Esophagus (tissue), 2 donors: ENCODE results near the gene MRPL27. TPM values are rescaled to one million over a fixed set of nuclear protein-coding genes. Genes with fewer than 3 reads are reported as not detected.

Experiments
- H3K27ac ChIP-seq, 2 donors: one replicate each; pipeline ENCODE4 v1.5.1; 2013; ENCODE audit warnings: low read depth in 2 of 2, mild to moderate bottlenecking in 2 of 2, inconsistent platforms in 1 of 2, low read length in 1 of 2, moderate library complexity in 1 of 2
- H3K27me3 ChIP-seq, 2 donors: one replicate each; pipeline ENCODE4 v1.6.1; 2013; ENCODE audit warnings: low read length in 2 of 2, control low read depth in 1 of 2, mild to moderate bottlenecking in 1 of 2; ENCODE audit not compliant: insufficient read depth in 2 of 2, control insufficient read depth in 1 of 2
- H3K36me3 ChIP-seq, 2 donors: one replicate each; pipeline ENCODE4 v1.6.1; 2013; ENCODE audit warnings: low read length in 1 of 2; ENCODE audit not compliant: control insufficient read depth in 2 of 2, insufficient read depth in 2 of 2
- H3K4me1 ChIP-seq, 2 donors: one replicate each; pipeline ENCODE4 v1.6.1; 2013; ENCODE audit warnings: low read length in 1 of 2; ENCODE audit not compliant: control insufficient read depth in 2 of 2, insufficient read depth in 2 of 2
- H3K4me3 ChIP-seq, 2 donors: one replicate each; pipeline ENCODE4 v1.5.1; 2013; ENCODE audit warnings: low read length in 2 of 2, mild to moderate bottlenecking in 2 of 2, low read depth in 1 of 2, moderate library complexity in 1 of 2
- H3K9me3 ChIP-seq, 2 donors: one replicate each; pipeline ENCODE4 v1.6.1; 2013; ENCODE audit warnings: mild to moderate bottlenecking in 2 of 2, low read depth in 1 of 2, low read length in 1 of 2, moderate library complexity in 1 of 2; ENCODE audit not compliant: control insufficient read depth in 2 of 2, insufficient read depth in 1 of 2
- WGBS, 2 donors: extraction: QIAGEN DNeasy Blood & Tissue Kit; methylation state at CpG; one replicate each; pipeline ENCODE4 v1.1.7; 2013; 5-methylcytosine and 5-hydroxymethylcytosine counted together
- polyA plus RNA-seq, 2 donors: library from polyadenylated mRNA; stranded (reverse); fragments of 200-250 nt; gene quantifications; one replicate each; pipeline ENCODE4 v1.2.3, GENCODE V29; 2013
- donor health status: healthy with polysubstance abuse.
- donor health status: Bipolar disorder and iron deficiency.

Gene MRPL27
- polyA plus RNA-seq, 2 donors: 106 to 119 TPM

- Histone ChIP-seq H3K36me3 (peaks cover 30 to 62% of the 10 kb centered on the region in 2 donors), H3K4me1 (no peaks in the 10 kb centered on the region), H3K27me3 (no peaks in the 10 kb centered on the region), H3K27ac (no peak overlapping the region), H3K9me3 (no peaks in the 10 kb centered on the region), H3K4me3 (no peak overlapping the region)
- 98 to 99% methylated on average over 6 of the region's 6 CpGs for WGBS, 2 donors
These were observed 16.6 kb upstream of the MRPL27 start for GRCh38 chr17:50389534-50389933.

GRCh38 chr17:50388728-50389127, 15.7 kb upstream of the MRPL27 start:
- H3K27me3 ChIP-seq: no peaks in the 10 kb centered on the region
- WGBS, 2 donors: 94 to 97% methylated on average over 3 of the region's 3 CpGs
- peaks cover 28 to 57% of the 10 kb centered on the region in 2 donors for H3K36me3 ChIP-seq

DNA sequence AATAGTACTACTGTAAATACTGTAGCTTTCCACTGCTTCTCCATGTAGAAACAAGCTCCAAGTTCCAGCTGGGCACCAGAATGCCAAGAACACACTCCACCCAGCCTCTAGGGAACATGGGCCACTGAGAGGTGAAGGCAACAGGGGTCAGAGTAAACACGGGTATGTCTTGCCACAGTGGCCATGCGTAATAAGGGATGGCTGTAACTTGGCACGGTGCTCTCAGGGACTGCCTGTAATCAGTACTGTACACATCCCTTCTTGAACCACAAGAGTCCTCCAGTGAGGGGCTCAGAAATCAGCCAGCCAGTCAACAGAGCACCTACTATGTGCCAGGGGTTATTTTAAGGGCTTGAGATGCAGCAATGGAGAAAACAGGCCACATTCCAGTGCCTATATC, 13.5 kb upstream of the MRPL27 start:
- no peaks in the 10 kb centered on the region for H3K4me1 ChIP-seq
- WGBS, 2 donors: 68 to 71% methylated on average over 3 of the region's 3 CpGs

More at GRCh38 chr17:50388728-50389127, 15.7 kb upstream of the MRPL27 start:
- no peak overlapping the region for H3K4me3 ChIP-seq
- no peak overlapping the region for H3K27ac ChIP-seq
- no peaks in the 10 kb centered on the region for H3K9me3 ChIP-seq
- H3K4me1 ChIP-seq: no peaks in the 10 kb centered on the region

DNA sequence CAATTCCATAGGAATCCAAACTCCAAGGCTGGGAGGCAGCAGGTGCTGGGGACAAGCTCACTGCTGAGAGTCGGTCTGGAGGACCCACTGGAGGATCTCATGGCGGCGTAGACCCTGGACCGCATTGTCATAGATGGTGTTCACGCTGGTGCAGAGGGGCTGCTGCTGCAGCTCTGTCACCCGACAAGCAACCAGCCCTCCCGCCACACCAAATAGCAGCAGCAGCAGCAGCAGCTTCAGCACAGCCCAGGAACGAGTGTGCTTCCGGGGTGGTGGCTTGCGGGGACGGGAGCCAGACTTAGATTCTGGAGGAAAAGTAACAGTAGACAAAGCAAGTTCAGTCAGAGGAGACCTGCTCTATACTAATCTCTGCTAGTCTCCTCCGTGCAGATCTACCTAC, 9.9 kb upstream of the MRPL27 start:
- Histone ChIP-seq H3K27ac (no peak overlapping the region), H3K27me3 (no peaks in the 10 kb centered on the region), H3K36me3 (peaks cover 11 to 35% of the 10 kb centered on the region in 2 donors), H3K9me3 (no peaks in the 10 kb centered on the region), H3K4me3 (no peak overlapping the region), H3K4me1 (no peaks in the 10 kb centered on the region)
- WGBS, 2 donors: 89 to 94% methylated on average over 12 of the region's 12 CpGs

More for the DNA sequence above, 13.5 kb upstream of the MRPL27 start:
- Histone ChIP-seq H3K36me3 (peaks cover 16 to 47% of the 10 kb centered on the region in 2 donors), H3K27ac (no peak overlapping the region), H3K9me3 (no peaks in the 10 kb centered on the region), H3K27me3 (no peaks in the 10 kb centered on the region), H3K4me3 (no peak overlapping the region)

DNA sequence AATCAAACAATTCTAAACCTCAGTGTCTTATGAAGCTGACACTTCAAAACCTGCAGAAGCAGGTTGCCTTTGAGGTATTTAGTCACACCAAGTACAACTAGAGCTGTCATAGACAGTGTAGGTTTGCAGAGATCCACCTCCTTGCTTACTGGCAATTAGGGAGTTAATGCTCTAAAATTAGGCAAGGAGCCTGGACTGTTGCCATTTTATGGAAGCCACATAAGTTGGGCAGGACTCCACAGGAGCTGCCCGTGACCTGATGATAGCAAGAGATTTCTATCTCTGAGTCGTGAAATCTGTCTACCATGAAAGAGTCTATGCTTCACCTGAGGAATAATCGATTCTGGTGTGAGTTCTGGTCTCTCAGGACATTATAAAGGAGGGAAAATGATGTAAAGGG, 8.9 kb upstream of the MRPL27 start:
- Histone ChIP-seq H3K4me1 (no peaks in the 10 kb centered on the region), H3K4me3 (no peak overlapping the region), H3K27me3 (no peaks in the 10 kb centered on the region), H3K27ac (no peak overlapping the region), H3K9me3 (no peaks in the 10 kb centered on the region), H3K36me3 (peaks cover 8 to 29% of the 10 kb centered on the region in 2 donors)
- 48 to 49% methylated on average over 3 of the region's 3 CpGs for WGBS, 2 donors

DNA sequence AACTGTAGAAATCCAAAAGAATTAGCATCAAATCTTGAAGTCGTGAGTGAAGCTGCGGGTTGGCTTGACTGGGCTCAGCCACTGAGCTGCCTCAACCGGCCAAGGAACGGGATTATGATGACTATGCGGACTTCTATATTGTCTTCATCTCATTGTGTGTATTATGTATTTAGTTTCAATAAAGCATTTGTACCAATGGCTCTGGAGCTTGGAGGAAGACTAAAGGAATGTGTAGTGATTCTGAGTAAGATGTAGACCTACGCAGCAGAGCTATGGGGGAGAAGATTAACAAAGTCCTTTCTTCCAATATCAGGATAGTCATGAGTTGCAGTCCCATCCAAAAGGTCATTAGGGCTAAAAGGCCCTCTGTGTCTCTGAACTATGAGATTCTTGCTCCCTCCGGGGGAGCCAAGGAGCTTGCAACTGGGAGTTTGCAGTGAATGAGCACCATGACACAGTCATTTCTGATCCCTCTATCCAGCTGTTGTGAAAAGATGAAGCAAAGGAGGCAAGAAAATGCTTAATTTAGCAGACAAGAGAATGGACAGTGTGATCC, 8.4 kb upstream of the MRPL27 start:
- 88 to 89% methylated on average over 7 of the region's 7 CpGs for WGBS, 2 donors
- H3K36me3 ChIP-seq: peaks cover 8 to 24% of the 10 kb centered on the region in 2 donors

DNA sequence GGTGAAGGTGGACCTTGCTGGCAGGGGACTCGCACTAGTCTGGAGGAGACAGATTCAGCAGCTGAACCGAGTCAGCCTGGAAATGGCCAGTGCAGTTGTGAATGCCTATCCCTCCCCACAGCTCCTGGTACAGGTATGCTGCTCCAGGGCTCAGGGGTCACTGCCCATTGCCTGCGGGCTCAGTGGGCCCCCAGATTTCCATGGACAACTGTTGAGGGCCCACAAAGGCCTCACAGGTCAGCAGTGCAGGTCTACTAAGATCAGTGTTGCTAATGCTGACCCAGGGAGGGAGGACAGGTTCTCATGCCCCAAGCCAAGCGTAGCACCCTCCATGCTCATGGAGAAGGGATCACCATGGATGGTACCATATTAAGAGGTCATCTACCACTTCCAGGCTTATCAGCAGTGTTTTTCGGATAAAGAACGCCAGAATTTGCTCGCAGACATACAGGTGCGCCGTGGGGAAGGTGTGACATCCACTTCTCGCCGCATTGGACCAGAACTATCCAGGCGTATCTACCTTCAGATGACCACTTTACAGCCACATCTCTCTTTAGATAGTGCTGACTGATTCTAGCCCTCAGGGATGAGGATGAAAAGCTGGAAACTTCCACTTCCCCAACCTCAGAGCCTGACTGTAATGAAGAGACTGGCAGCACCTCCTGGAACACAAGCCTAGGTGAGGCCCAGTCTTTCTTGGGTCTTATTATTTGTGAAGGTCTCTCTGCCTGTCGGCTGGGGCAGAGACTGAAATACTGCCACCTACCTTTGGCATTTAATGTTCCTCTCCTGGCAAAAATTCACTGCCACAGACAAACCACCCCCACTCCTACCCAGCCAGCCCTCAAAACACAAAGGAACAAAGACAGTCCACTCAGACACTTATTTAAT, 7.6 kb upstream of the MRPL27 start:
- Histone ChIP-seq H3K9me3 (no peaks in the 10 kb centered on the region), H3K4me3 (no peak overlapping the region), H3K27ac (no peak overlapping the region), H3K4me1 (no peaks in the 10 kb centered on the region), H3K36me3 (peaks cover 8 to 24% of the 10 kb centered on the region in 2 donors), H3K27me3 (no peaks in the 10 kb centered on the region)
- WGBS, 2 donors: 88 to 89% methylated on average over 13 of the region's 13 CpGs

More for the DNA sequence above, 8.4 kb upstream of the MRPL27 start:
- Histone ChIP-seq H3K9me3 (no peaks in the 10 kb centered on the region), H3K4me1 (no peaks in the 10 kb centered on the region), H3K27me3 (no peaks in the 10 kb centered on the region), H3K27ac (no peak overlapping the region), H3K4me3 (no peak overlapping the region)

DNA sequence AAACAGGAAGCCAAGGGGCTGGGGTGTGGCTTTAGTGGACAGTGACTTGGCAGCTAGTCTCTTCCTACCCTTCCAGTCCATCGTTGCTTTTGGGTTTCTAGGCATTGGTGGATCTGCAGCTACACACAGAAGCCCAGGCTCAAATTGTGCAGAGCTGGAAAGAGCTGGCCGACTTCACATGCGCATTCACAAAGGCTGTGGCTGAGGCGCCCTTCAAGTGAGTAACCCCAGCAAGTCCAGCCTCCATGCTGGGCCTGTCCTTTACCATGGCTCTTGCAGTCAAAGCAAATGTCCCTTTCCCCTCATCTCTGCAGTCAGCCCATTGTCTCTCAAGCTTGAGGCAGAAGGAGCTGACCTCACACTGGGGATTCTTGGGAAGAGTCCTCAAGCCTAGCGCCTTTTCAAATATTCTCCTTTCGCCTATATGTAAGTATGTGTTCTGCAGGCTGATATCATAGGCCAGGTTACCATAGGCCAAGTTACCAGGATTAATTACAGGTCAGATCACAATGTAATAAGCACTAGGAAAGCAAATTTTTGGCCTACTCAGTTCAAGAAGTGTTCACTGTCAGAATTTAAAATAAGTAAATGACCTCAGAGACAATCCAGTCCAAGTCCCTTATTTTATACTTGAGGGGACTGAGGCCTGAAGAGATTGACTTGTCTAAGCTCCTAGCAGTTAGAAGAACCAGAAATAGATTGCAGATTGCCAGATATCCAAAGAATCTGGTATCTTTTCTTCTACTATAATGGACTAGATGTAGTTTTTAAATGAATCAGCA, 6.6 kb upstream of the MRPL27 start:
- 90 to 92% methylated on average over 6 of the region's 6 CpGs for WGBS, 2 donors
- peaks cover 8 to 17% of the 10 kb centered on the region in 2 donors for H3K36me3 ChIP-seq
- no peaks in the 10 kb centered on the region for H3K4me1 ChIP-seq
- H3K27me3 ChIP-seq: no peaks in the 10 kb centered on the region
- no peaks in the 10 kb centered on the region for H3K9me3 ChIP-seq
- H3K27ac ChIP-seq: no peak overlapping the region
- no peak overlapping the region for H3K4me3 ChIP-seq

DNA sequence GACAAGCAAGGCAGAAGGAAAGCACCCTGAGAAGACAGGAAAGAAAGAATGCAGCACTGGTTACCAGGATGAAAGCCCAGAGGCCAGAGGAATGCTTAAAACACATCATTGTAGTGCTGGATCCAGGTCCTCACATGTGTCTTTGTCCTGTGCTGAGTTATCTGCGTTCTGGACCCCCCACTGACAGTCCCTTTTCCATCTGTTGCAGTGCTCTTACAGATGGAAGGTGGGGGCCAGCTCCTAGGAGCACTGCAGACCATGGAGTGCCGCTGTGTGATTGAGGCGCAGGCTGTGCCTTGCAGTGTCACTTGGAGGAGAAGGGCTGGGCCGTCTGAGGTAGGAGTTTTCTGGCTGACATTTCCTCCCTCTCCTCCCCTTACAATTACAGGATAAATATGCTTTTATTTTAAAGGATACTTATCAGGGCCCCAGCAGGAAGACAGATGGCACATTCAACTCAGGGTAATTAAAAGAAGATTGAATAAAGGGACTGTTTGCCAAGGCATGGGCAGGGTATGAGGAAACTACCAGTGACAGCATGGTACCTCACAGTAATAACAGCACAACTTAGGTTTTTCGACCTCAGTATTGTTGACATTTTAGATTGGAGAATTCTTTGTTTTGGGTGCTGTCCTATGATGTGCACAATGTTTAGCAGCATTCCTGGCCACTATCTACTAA, 3.0 kb upstream of the MRPL27 start:
- 80 to 81% methylated on average over 5 of the region's 5 CpGs for WGBS, 2 donors
- no peak overlapping the region for H3K27ac ChIP-seq
- no peak overlapping the region for H3K4me3 ChIP-seq
- H3K36me3 ChIP-seq: peaks cover 0 to 5% of the 10 kb centered on the region in 2 donors
- no peaks in the 10 kb centered on the region for H3K27me3 ChIP-seq
- H3K4me1 ChIP-seq: peaks cover 4 to 6% of the 10 kb centered on the region in 2 donors
- H3K9me3 ChIP-seq: no peaks in the 10 kb centered on the region
